Heart left ventricle (tissue), 16 donors: ENCODE data around the gene RAD50. TPM values are rescaled to one million over a fixed set of nuclear protein-coding genes. Genes with fewer than 3 reads are reported as not detected.

Experiments used
- ATAC-seq, 4 donors: fragments of 200-7000 bp; cut with Tn5 transposase; one replicate each; pipeline ENCODE4 v1.9.1; 2020 to 2022; ENCODE audit warnings: moderate library complexity in 4 of 4, mild to moderate bottlenecking in 3 of 4, moderate number of reproducible peaks in 1 of 4
- DNase-seq, 5 donors: peaks; one replicate each; pipeline ENCODE4 v3.0.0-alpha.2; 2020
- H3K27ac ChIP-seq, 12 donors: fragments of 200-600 bp; sonication (generic) in 4 of 12; one replicate each; pipeline versions ENCODE4 v1.5.0 to v1.8.0; 2016 to 2022; ENCODE audit warnings: mild to moderate bottlenecking in 2 of 12
- H3K27me3 ChIP-seq, 9 donors: fragments of 200-600 bp; sonication (generic) in 2 of 9; one replicate each; pipeline versions ENCODE4 v1.5.1 to v1.8.0; 2016 to 2022; ENCODE audit warnings: mild to moderate bottlenecking in 3 of 9
- H3K36me3 ChIP-seq, 9 donors: fragments of 200-600 bp; sonication (generic) in 2 of 9; one replicate each; pipeline versions ENCODE4 v1.5.0 to v1.8.0; 2018 to 2022; ENCODE audit warnings: mild to moderate bottlenecking in 2 of 9
- H3K4me1 ChIP-seq, 12 donors: fragments of 200-600 bp; sonication (generic) in 4 of 12; one replicate each; pipeline versions ENCODE4 v1.5.0 to v1.8.0; 2016 to 2022; ENCODE audit warnings: mild to moderate bottlenecking in 3 of 12
- H3K4me3 ChIP-seq, 12 donors: fragments of 200-600 bp; sonication (generic) in 4 of 12; one replicate each; pipeline versions ENCODE4 v1.5.0 to v1.8.0; 2017 to 2022; ENCODE audit warnings: mild to moderate bottlenecking in 9 of 12, moderate library complexity in 4 of 12
- H3K9me3 ChIP-seq, 12 donors: fragments of 200-600 bp; sonication (generic) in 4 of 12; one replicate each; pipeline versions ENCODE4 v1.5.0 to v1.8.0; 2016 to 2022; ENCODE audit warnings: mild to moderate bottlenecking in 1 of 12
- CTCF ChIP-seq, 12 donors: fragments of 200-600 bp; sonication (generic) in 4 of 12; IDR thresholded peaks; one replicate each; pipeline versions ENCODE4 v1.5.0 to v1.8.0; 2018 to 2022; ENCODE audit warnings: antibody characterized with exemption in 12 of 12, mild to moderate bottlenecking in 5 of 12
- POLR2A ChIP-seq, 2 donors: fragments of 450-650 bp; IDR thresholded peaks; one replicate each; pipeline ENCODE4 v1.6.1; 2017; ENCODE audit warnings: antibody characterized with exemption in 2 of 2, mild to moderate bottlenecking in 2 of 2, moderate library complexity in 2 of 2
- WGBS, 4 donors: extraction: QIAGEN DNeasy Blood & Tissue Kit in 2 of 4; methylation state at CpG; one replicate each; pipeline versions ENCODE4 v1.1.5 to v1.1.7; 2013 to 2018; 5-methylcytosine and 5-hydroxymethylcytosine counted together
- intact Hi-C, 10 donors: fragments of 100-400 bp; cut with DNase I; formaldehyde crosslinking; loops; one replicate each; pipeline versions ENCODE4 v1.11.1 to v1.14.2; 2022
- polyA plus RNA-seq, 2 donors: library from polyadenylated mRNA; stranded (reverse); fragments of 200-250 nt; gene quantifications; one replicate each; pipeline ENCODE4 v1.2.3, GENCODE V29; 2013
- total RNA-seq, 9 donors: library from RNA; depleted of rRNA in 2 of 9; stranded (reverse); fragments of >200 nt in 2 of 9; fragmentation: NEBNext Ultra II Directional in 3 of 9; extraction: Animal tissue kit (Norgen Biotek cat#: 25700) in 3 of 9; gene quantifications; one replicate each; pipeline versions ENCODE4 v1.1.0 to v1.2.4, GENCODE V29; 2016 to 2023
- donor health status: ischemic (EF 13 %, LVEDD 7.1; RV severe dilation, severe dysfunction).
- donor health status: healthy with polysubstance abuse.
- donor health status: DM: no; HTN: yes; CAD: no.
- donor health status: DM: no; HTN: no; CAD: no.
- donor health status: ischemic (EF 25% LVEDD 6.9; RV normal size, moderate dysfunction).
- donor health status: ischemic (EF 25% LVEDD 5.7; RV mildly dilated, moderate dysfunction).
- donor health status: healthy.
- donor health status: DM: yes; HTN: yes; CAD: no.
- donor health status: ischemic (EF 35%, LVEDD 5.7; RV mildly dilated, moderate dysfunction).
- donor health status: nonischemic (EF 11% LVEDD 7.7; RV severe dilation, severe dysfunction).
- donor health status: DM: yes; HTN: yes; CAD: no.
- donor health status: PGD.
- donor health status: ischemic (EF 29% LVEDD 5.4; RV normal size, mild dysfunction).
- donor health status: nonischemic (EF 23%, LVEDD 6.1; RV moderate dilation, normal function).

RAD50 gene
- total and polyA plus RNA-seq, 11 donors, result 9.3 to 41.8 (median 32.1) TPM

GRCh38 chr5:132641241-132641723, 84.5 kb downstream of the RAD50 start:
- no peak overlapping the region for H3K4me3 ChIP-seq
- H3K27ac ChIP-seq, result no peak overlapping the region
- no peaks in the 10 kb centered on the region for H3K27me3 ChIP-seq
- no peak for ATAC-seq
- no peak for DNase-seq
- no peaks in the 10 kb centered on the region for H3K4me1 ChIP-seq
- 95 to 98% (median 96%) methylated on average over 3 of the region's 3 CpGs for WGBS, 4 donors
- H3K9me3 ChIP-seq, result no peaks in the 10 kb centered on the region
- H3K36me3 ChIP-seq, result peaks cover 0 to 82% (median 64%) of the 10 kb centered on the region in 9 donors
- TF ChIP-seq POLR2A (IDR thresholded peaks at IDR 0.05), result no peak
- TF ChIP-seq CTCF (IDR thresholded peaks at IDR 0.05), result no peak
- intact Hi-C loops, result no loop called here

- ATAC-seq, result no peak
- Histone ChIP-seq H3K9me3 (no peaks in the 10 kb centered on the region), H3K4me3 (no peak overlapping the region), H3K36me3 (peaks cover 0 to 82% (median 64%) of the 10 kb centered on the region in 9 donors), H3K27me3 (no peaks in the 10 kb centered on the region), H3K4me1 (no peaks in the 10 kb centered on the region), H3K27ac (no peak overlapping the region)
- no peak for TF ChIP-seq POLR2A (IDR thresholded peaks at IDR 0.05)
- no peak for TF ChIP-seq CTCF (IDR thresholded peaks at IDR 0.05)
- DNase-seq, result no peak
- intact Hi-C loops, result no loop called here
- WGBS, 4 donors, result 94 to 97% (median 96%) methylated on average over 3 of the region's 3 CpGs
Observed at GRCh38 chr5:132641841-132642240, 85.1 kb downstream of the RAD50 start.

- TF ChIP-seq CTCF (IDR thresholded peaks at IDR 0.05), result no peak
- TF ChIP-seq POLR2A (IDR thresholded peaks at IDR 0.05), result no peak
- H3K27me3 ChIP-seq, result no peaks in the 10 kb centered on the region
- no peak overlapping the region for H3K4me3 ChIP-seq
- ATAC-seq (no peak), DNase-seq (no peak)
- intact Hi-C loops, result no loop called here
- no peaks in the 10 kb centered on the region for H3K4me1 ChIP-seq
- no peak overlapping the region for H3K27ac ChIP-seq
- peaks cover 0 to 20% (median 9%) of the 10 kb centered on the region in 12 donors for H3K9me3 ChIP-seq
- H3K36me3 ChIP-seq, result peaks cover 0 to 59% (median 41%) of the 10 kb centered on the region in 9 donors
Observed at GRCh38 chr5:132644177-132644576, 87.4 kb downstream of the RAD50 start.

GRCh38 chr5:132646583-132647266, 89.9 kb downstream of the RAD50 start:
- 94 to 98% (median 95%) methylated on average over 11 of the region's 11 CpGs for WGBS, 4 donors
- TF ChIP-seq POLR2A (IDR thresholded peaks at IDR 0.05), result no peak
- no peak for TF ChIP-seq CTCF (IDR thresholded peaks at IDR 0.05)
- no peaks in the 10 kb centered on the region for H3K4me1 ChIP-seq
- intact Hi-C loops, result no loop called here
- peaks cover 0 to 34% (median 17%) of the 10 kb centered on the region in 9 donors for H3K36me3 ChIP-seq
- H3K27me3 ChIP-seq, result no peaks in the 10 kb centered on the region
- no peak overlapping the region for H3K4me3 ChIP-seq
- no peak overlapping the region for H3K27ac ChIP-seq
- ATAC-seq, result no peak
- no peak for DNase-seq
- peaks cover 0 to 24% (median 9%) of the 10 kb centered on the region in 12 donors for H3K9me3 ChIP-seq
